Mesenteric fat pad (tissue), 1 donor: ENCODE results near the gene SMYD3. TPM values are rescaled to one million over a fixed set of nuclear protein-coding genes. Genes with fewer than 3 reads are reported as not detected.
"Not testable (repeated sequence)": the region's sequence is repeated elsewhere in the genome, so short reads cannot be mapped to it uniquely, and the experiment has no call there.

Source experiments
- DNase-seq: peaks from one replicate; pipeline ENCODE4 v3.0.0-alpha.2; 2020; ENCODE audit warnings: low spot score
- total RNA-seq: library from RNA; stranded (reverse); fragmentation: NEBNext Ultra II Directional; extraction: Animal tissue kit (Norgen Biotek cat#: 25700); gene quantifications from one replicate; pipeline ENCODE4 v1.2.1, GENCODE V29; 2021
- donor health status: DM: yes; HTN: yes; CAD: no.

Gene SMYD3
- total RNA-seq, 1 donor from 2014 or later = 12.4 TPM

DNA sequence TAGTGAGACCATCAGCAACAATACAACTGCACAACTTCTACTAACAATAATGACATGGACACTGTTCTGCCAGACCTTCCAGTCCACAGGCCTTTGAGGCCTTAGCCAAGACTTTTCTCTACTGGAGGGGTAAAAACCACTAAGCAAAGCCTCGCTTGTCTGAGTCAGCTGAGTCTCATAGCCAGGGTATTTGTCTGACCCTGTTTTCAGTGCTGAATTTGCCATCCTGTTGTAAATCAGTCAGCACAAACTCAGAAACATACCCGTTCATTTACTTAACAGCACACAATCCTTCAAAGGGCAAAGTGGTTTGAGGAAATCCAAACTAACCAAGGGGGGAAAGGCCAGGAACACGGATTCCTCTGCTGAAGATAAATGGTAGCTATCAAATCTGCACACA lies 537.8 kb downstream of the SMYD3 start:
- no peak for DNase-seq

DNA sequence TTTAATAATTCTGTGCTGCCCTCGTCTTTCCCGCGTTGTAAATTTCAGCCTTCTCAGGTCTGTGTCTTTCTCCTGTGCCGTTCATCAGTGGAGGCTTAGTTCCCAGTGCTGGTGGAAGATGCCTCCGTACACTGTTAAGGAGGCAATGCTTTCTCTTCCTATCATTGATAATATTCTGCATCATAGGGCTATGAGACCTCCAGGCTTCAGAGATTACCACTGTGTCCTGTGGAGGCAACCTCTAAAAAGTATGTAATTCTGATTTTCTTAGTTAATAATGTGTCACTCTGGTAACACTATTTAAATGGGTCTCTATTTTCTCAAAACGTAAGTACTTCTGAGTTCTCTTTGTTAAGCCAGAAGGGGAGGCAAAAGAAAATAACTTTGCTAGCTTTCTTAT lies 538.3 kb downstream of the SMYD3 start:
- DNase-seq = no peak

DNA sequence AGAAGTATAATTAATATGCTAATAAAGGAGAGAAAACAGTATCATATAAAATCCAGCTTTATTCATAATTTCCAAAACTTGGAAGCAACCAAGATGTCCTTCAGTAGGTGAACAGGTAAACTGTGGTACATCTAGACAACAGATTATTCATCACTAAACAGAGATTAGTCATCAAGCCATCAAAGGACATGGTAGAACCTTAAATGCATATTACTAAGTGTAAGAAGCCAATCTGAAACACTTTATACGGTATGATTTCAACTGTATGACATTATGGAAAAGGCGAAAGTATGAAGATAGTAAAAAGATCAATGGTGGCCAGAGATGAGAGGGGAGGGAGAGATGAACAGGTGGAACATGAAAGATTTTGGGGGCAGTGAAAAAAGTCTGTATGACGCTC lies 541.7 kb downstream of the SMYD3 start:
- DNase-seq = no peak

DNA sequence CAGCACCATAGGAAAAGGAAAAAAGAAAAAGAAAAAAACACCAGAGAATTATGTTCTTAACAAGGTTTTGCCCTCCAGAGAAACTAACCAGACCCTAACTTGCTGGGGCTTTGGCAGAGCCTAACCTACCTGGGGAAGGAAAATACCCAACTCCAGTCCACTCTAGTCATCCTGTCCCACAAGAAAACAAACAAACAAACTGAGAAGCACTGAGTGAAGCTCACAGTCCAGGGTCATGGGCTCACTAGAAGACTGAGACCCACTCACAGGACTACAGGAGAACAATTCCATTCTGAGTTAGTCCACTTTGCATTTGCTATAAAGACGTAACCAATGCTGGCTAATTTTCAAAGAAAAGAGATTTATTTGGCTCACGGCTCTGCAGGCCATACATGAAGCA lies 543.4 kb downstream of the SMYD3 start:
- DNase-seq = no peak

DNA sequence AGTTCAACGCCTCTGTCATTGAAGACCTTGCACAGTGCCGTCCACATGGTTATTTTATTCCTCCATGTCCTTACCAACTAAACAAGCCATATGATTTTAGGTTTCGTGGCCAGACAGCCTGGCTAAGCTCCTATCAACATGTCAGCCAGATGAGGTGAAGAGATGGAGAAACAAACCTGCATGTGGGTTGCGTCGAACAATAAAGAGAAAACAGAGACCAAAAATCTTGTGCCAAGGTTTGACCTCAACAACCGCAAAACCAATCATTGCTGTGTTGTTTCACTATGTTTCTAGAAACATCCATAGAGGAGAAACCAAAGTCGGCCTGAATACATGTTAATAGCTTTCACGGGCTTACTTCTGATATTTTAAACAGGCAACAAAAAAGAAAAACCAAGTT lies 544.6 kb downstream of the SMYD3 start:
- DNase-seq = no peak

DNA sequence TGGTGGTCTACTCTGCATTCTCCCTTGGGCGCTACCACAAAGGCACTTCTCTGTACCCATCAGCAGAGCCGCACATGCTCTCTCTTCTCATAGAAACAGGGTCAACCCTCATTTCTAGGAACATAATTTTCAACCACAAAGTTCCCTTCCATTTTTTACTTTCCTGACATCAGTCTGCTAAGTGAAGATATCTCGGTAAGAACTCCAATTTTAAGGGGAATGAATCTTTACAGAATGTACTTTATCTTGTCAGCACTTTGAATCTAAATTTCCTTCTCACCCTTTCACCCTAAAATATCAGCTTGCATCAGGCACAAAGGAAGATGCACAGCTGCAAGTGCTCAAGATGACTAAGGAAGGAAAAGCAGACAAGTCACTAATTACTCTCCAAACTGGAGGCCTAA lies 545.9 kb downstream of the SMYD3 start:
- DNase-seq = no peak

DNA sequence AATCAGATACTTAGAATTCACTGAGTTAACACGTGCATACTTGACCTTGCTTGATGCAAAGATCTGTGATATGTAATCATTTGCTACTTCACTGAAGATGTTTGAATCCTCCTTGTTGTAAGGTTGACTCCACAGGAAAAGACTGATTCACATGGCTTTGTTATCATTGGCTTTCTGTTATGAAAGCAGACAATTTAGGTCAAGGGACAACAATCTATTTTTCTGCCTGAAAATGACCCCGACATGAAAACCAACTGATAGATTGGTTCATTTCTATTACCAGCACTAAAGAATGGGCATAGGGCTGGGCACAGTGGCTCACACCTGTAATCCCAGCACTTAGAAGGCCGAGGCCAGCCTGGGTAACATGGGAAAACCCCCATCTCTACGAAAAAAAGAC lies 546.9 kb downstream of the SMYD3 start:
- no peak for DNase-seq

DNA sequence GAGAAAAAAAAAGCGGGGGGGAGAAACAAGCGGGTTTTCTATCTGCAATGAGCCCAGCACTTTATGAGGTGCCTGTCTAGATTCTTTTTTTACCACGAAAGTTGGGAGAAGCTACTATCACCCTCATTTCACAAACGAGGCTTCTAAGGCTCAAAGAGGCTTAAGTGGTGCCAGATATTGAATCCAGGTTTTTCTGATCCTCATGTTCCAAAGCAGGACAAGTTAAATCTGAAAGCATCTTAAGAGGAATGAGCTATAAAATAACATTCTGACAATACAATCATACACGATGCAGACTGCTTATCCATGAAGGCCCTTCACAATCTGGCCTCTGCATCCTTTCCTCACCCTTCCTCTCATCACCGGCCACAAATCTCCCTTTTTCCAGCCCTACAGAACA lies 549.1 kb downstream of the SMYD3 start:
- no peak for DNase-seq

DNA sequence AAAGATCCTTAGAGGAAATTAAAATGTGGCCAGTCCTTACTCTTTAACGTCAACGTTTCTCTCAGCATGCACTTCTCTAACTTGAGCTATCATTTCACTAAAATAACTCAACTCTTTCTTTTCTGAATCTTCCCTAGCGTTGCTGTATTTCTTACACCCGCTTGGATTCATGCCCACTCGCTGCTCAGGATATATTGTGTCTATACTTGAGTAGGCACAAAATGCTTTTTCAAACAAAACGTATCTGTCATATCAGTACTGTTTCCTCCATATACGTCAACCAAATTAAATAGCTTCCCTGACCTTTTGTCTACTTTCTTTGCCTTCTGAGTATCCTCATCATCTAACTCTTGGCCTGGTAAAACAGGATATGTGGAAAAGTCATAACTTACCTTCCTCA lies 549.7 kb downstream of the SMYD3 start:
- DNase-seq = no peak

DNA sequence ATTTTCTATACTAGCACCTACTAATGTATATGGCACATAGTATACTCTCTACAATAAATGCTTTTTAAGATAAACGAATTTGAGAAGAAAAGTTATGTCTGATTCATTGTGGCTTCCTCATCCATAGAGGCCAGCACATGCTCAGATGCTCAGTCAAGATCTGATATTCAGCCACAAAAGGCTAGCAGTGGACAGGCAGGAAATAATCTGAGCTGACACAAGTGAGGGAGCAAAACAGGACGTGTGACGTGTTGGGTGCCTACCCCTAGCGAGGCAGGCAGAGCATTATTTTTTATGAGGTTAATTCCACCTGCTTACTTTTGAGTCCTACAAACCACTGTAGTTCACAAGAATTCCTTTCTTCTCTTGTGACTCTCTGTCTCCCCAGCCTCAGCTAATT lies 550.9 kb downstream of the SMYD3 start:
- DNase-seq = no peak

DNA sequence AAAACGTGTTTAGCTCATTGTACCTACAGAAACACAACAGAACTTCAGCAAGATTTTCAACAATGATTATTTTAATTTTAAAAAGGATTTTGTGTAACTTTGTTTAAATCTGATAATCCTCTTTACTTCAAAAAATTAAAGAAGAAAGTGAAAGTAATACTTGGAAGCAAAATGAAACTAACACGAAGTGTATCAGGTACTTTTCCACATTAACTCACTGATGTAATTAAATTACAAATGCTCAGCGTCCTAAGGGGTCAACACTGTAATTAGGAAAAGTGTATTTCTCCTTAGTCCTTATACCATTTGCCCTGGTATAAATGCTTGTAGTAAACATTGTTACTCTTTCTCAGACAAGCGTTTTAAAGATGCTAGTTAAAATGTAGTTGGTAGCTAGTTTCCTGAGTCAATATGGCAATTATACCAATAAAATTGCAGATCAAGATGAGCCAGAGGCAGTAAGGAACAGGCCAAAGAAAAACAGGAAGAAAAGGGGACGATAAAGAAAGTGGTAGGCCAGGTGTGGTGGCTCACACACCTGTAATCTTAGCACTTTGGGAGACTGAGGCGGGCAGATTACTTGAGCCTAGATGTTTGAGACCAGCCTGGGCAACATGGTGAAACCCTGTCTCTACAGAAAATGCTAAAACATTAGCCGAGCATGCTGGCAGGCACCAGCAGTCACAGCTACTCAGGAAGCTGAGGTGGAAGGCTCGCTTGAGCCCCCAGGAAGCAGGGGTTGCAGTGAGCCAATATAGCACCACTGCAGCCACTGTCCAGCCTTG lies 553.0 kb downstream of the SMYD3 start:
- DNase-seq = no peak

DNA sequence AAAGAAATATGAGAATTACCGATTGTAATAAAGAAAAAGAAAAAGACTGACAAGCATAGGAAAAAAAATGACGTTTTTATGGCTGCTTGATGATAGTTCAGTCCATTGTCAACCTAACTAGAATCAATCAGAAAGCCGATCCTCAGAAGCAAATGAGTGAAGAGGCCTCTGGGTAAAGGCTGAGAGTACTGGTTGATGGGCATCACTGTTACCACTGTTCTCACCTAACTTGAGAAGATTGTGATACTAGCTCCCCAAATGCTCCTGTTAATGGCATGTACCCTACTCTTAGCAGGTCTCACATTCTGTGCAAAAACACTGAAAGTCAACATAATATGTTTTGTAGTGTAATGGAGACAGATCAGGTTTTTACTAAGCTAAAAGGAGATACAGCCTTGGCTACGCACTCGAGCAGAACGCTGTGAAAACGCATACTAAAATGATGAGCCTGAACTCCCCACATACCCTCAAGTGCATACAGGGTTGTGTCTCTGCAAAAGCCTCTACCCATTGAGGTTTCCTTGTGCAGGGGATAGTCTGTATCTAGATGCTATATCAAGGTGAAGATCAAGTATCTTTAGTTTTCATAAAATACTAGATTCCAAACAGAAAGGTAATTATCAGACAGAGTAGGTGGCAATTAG lies 554.6 kb downstream of the SMYD3 start:
- DNase-seq = no peak

DNA sequence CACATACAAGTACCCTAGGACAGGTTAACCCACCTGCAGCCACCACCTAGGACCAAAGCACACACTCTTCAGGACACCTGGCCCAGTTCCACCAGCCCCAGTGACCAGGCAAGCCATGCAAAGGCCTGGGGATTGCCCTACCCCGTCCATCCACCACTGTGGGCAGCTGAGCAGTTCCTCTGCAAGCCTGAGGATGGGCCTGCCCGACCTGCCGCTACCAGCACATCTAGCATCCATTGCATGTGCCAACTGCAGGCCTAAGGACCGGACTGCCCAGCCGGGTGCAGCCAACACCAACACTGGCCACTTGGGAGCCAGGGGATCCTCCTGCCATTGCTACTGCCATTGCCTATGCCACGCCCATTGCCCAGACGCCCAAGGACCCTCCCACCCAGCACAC lies 558.3 kb downstream of the SMYD3 start:
- DNase-seq = no peak

DNA sequence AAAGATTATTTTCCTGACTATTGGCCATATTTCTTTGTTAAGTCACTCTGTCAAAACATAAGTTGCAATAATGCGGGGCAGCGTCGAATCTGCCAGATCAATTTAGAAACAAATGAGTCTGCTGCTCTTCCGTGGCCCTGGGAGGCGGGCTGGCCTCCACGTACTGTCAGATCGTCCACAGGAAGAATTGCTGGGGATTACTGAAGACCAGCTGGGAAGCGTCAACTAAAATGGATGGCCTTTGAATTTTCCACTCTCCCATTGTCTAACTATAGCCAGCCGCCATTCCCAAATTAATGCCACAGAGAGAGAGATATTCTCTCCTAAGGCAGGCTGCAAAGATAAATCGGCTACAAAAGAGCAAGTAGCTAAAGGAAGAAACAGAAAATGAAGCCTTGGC lies 560.2 kb downstream of the SMYD3 start:
- DNase-seq = no peak

DNA sequence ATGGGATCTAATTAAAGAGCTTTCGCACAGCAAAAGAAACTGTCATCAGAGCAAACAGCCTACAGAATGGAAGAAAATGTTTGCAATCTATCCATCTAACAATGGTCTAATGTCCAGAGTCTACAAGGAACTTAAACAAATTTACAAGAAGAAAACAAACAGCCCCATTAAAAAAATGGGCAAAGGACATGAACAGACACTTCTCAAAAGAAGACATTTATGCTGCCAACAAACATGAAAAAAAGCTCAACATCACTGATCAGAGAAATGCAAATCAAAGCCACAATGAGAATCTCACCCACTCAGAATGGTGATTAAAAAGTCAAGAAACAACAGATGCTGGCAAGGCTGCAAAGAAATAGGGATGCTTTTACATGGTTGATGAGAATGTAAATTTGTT lies 561.9 kb downstream of the SMYD3 start:
- DNase-seq = not testable (repeated sequence)

DNA sequence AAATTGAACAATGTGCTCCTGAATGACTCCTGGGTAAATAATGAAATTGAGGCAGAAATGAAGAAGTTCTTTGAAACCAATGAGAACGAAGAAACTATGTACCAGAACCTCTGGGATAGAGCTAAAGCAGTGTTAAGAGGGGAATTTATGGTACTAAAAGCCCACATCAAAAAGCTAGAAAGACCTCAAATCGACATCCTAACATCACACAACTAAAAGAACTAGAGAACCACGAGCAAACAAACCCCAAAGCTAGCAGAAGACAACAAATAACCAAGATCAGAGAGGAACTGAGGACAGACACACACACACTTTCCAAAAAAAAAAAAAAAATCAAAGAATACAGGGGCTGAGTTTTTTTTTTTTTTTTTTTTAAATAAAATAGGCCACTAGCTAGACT lies 564.2 kb downstream of the SMYD3 start:
- no peak for DNase-seq

DNA sequence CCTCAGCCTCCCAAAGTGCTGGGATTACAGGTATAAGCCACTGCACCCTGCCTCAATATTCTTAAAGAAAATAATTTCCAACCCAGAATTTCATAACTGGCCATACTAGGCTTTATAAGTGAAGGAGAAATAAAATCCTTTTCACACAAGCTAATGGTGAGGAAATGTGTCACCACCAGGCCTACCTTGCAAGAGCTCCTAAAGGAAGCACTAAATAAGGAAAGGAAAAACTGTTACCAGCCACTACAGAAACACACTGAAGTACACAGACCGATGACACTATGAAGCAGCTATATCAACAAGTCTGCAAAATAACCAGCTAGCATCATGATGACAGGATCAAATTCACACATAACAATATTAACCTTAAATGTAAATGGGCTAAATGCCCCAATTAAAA lies 565.3 kb downstream of the SMYD3 start:
- not testable (repeated sequence) for DNase-seq

DNA sequence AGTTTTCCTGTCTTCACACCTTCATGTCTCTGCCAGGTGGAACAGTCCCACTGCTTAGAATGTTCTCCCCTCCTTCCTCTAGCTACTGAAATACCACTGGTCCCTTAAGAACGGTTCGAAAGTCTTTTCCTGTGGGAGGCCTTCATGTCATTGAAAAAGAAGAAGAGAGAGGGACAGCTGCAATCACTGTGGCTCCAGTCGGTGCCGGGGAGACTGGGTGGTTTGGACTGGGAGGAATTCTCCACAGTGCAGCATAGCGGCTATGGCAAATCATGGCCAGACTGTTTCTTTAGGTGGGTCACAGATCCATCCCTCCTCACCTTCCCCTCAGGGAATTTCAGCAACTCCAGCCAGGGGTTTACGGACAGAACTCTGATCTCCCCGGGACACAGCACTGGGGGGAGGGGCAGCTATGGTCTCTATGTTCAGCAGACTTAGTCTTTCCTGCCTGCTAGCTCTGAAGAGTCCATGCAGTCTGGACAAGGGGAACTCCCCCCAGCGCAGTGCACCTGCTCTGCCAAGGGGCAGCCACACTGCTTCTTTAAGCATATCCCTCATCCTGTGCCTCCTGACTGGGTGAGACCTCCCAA lies 567.2 kb downstream of the SMYD3 start:
- DNase-seq = no peak

DNA sequence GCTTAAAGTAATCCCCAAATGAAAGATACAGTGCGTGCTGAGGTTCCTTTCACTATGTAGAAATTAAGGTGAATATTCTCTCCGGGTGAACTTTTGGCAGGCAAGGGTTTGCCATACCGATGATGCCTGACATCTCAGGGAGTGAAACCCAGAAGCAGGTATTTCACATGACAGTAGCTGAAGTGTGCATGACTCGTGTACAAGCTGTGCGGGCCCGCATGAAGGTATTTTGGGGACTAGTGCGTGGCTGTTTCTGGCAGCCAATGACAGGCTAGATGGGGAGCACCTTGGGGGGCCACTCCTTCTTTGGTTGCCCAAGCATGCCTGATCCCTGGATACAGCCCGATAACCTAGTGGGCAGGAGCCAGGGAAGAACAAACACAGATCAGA lies 569.0 kb downstream of the SMYD3 start:
- no peak for DNase-seq

DNA sequence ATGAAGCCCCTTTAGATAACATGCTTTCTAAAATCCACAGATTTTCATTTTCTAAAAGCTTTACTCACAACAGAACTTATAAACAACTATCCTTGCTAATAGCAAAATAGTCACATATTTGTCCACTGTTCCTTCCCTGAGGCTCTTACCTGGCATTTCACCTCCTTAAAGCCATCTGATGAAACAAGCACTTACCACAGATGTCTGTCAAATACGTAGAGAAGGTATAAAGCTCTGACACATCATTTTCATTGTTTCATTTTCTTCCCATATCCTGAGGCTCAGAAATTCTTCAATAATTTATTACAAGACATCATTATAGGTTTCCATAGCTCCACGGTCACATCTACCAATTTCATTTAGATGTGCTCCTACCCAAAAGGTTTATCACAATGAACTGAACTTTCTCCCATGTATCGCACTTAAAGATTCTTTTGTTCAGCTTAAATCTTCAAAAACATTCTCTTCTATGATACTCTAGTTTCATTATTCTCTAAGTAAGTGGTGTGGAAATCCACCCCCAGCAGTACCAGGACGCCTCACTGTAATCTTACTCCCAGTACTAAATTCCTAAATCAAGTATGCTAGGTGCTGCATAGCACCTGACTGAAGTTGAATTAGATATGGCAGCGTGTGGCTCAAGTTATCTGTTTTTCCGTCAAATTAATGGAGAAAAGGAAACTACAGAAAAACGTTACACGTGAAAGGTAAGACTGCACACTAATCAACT lies 569.6 kb downstream of the SMYD3 start:
- no peak for DNase-seq

DNA sequence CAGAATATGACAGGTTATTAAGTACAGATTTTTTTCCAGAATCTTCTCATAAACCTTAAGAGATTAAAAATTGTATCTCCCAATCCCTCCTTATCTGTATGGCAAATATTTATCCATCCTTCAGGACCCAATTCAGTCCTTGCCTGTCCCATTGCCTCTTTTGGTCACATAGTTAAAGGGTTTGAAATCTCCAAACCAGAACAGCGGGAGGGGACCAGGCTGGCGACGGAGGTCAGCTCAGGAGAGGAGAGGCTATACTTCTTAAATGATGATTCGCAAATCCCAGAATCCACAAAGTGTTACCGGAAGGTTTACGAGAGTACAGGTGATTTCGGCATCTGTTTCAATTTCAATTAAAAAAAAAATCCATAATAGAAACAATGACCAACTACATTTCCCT lies 572.7 kb downstream of the SMYD3 start:
- no peak for DNase-seq

DNA sequence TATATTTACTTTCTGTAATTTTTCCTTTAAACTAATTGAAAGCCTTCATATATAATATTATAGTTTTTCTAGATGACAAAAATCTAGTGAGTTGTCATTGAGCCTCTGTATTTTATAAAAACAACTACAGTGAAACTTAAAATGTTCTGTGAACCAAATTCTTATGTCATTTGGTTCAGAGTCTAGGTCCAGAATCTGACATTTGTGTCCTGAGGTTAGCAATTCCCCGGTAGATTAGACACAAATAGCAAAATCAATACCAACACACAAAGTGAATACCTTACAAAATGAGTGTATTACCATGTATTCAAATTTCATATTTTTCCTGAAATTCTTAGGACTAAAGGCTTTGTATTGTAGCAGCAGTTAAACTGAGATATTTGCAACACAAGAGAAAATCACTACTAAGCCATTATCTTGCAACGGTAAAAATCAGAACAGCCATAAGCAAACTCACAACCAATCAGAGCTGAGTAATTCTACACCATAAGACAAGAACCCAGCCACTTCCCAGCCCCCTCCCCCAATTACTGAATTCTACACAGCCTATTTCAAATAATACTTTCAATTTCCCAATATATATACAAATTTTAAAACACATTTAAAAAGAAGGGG lies 573.5 kb downstream of the SMYD3 start:
- DNase-seq = no peak
